HCT116 (cell line): ENCODE measurements around the gene MTHFD1L. TPM values are rescaled to one million over a fixed set of nuclear protein-coding genes. Genes with fewer than 3 reads are reported as not detected.
"Not testable (repeated sequence)": the region's sequence is repeated elsewhere in the genome, so short reads cannot be mapped to it uniquely, and the experiment has no call there.

ENCODE experiments used
- ATAC-seq: fragments of 200-7000 bp; cut with Tn5 transposase; 2 replicates; pipeline ENCODE4 v1.9.1; 2020; ENCODE audit warnings: mild to moderate bottlenecking, moderate library complexity
- BruUV-seq: library from RNA; stranded (reverse); fragments of 400-500 nt; replicated peaks from 2 replicates; lab custom pipeline; 2021; lab: Mats Ljungman, UMichigan
- CTCF ChIA-PET: fragments of 300-600 bp; sonication (Branson Sonifier 250); formaldehyde crosslinking; loops from one replicate; lab custom pipeline; 2021; ENCODE audit warnings: antibody characterized with exemption; lab: Charles Lee
- POLR2A ChIA-PET: fragments of 300-600, 350-600 bp; sonication (Branson Sonifier 250); formaldehyde crosslinking; loops from one replicate; lab custom pipeline; 2021; ENCODE audit warnings: antibody characterized with exemption; lab: Charles Lee
- RAD21 ChIA-PET, 2 experiments: fragments of 300-600 bp; sonication (Branson Sonifier 250); formaldehyde crosslinking; loops; one replicate each; lab custom pipeline; 2023; ENCODE audit warnings: low total read pairs in 2 of 2; ENCODE audit not compliant: uncharacterized antibody in 2 of 2, unreplicated experiment in 2 of 2, low non-redundant PET in 1 of 2; lab: Charles Lee
- DNase-seq: peaks from one replicate; pipeline ENCODE4 v3.0.0-alpha.2; 2010; ENCODE audit warnings: low read depth, low spot score
- H2AFZ ChIP-seq: fragments of 200-600 bp; shearing (Covaris generic), sonication (generic); 2 replicates; pipeline ENCODE4 v1.6.1; 2017; ENCODE audit warnings: low read depth, mixed run types, mixed read lengths, antibody characterized with exemption, low read length; ENCODE audit not compliant: poor library complexity, severe bottlenecking
- H3K27ac ChIP-seq: 2 replicates; pipeline ENCODE4 v1.5.1; 2012; ENCODE audit warnings: low read depth, low read length
- H3K27me3 ChIP-seq: fragments of 200-600 bp; sonication (generic); 2 replicates; pipeline ENCODE4 v1.6.1; 2016; ENCODE audit warnings: mixed run types, low read length, mixed read lengths; ENCODE audit not compliant: insufficient read depth
- H3K36me3 ChIP-seq, 2 experiments: fragments of 200-500 bp in 1 of 2; fragments of 200-600 bp in 1 of 2; sonication (Bioruptor generic) in 1 of 2; sonication (generic) in 1 of 2; 2 replicates each; pipeline versions ENCODE4 v1.5.1 to v1.6.1; 2014 to 2016; ENCODE audit warnings: low read length in 2 of 2, inconsistent platforms in 1 of 2, mixed read lengths in 1 of 2, mixed run types in 1 of 2; ENCODE audit not compliant: insufficient read depth in 2 of 2, control insufficient read depth in 1 of 2
- H3K4me1 ChIP-seq, 2 experiments: fragments of 200-600 bp in 1 of 2; sonication (generic) in 1 of 2; 2 replicates each; pipeline versions ENCODE4 v1.5.1 to v1.6.1; 2012 to 2017; ENCODE audit warnings: low read length in 2 of 2, inconsistent platforms in 1 of 2, mild to moderate bottlenecking in 1 of 2, mixed read lengths in 1 of 2, mixed run types in 1 of 2, moderate library complexity in 1 of 2; ENCODE audit not compliant: insufficient read depth in 2 of 2, control insufficient read depth in 1 of 2
- H3K4me2 ChIP-seq: fragments of 200-600 bp; sonication (generic); 2 replicates; pipeline ENCODE4 v1.6.1; 2017; ENCODE audit warnings: mixed run types, low read length, mixed read lengths
- H3K4me3 ChIP-seq, 2 experiments: fragments of 200-600 bp in 1 of 2; sonication (generic) in 1 of 2; replicated peaks in 1 of 2; 2 replicates each; pipeline ENCODE4 v1.5.1; 2011 to 2016; ENCODE audit warnings: low read length in 2 of 2, control low read depth in 1 of 2, low read depth in 1 of 2, mild to moderate bottlenecking in 1 of 2, mixed read lengths in 1 of 2, mixed run types in 1 of 2
- H3K79me2 ChIP-seq: fragments of 200-600 bp; sonication (generic); 2 replicates; pipeline ENCODE4 v1.6.1; 2017; ENCODE audit warnings: mild to moderate bottlenecking, mixed run types, low read length, moderate library complexity, mixed read lengths; ENCODE audit not compliant: insufficient read depth
- H3K9ac ChIP-seq: fragments of 200-600 bp; sonication (generic); 2 replicates; pipeline ENCODE4 v1.6.1; 2016; ENCODE audit warnings: low read length, mixed read lengths
- H3K9me2 ChIP-seq: fragments of 200-600 bp; sonication (generic), shearing (Covaris generic); 2 replicates; pipeline ENCODE4 v1.6.1; 2017; ENCODE audit warnings: mixed run types, mild to moderate bottlenecking, moderate library complexity; ENCODE audit not compliant: insufficient read depth
- H3K9me3 ChIP-seq, 2 experiments: fragments of 200-500 bp in 1 of 2; fragments of 200-600 bp in 1 of 2; sonication (Bioruptor generic) in 1 of 2; sonication (generic) in 1 of 2; 2 replicates each; pipeline ENCODE4 v1.6.1; 2014 to 2017; ENCODE audit warnings: low read length in 2 of 2, mixed read lengths in 2 of 2, inconsistent platforms in 1 of 2, low read depth in 1 of 2, mild to moderate bottlenecking in 1 of 2, mixed run types in 1 of 2, moderate library complexity in 1 of 2; ENCODE audit not compliant: control insufficient read depth in 1 of 2, insufficient read depth in 1 of 2
- H4K20me1 ChIP-seq: fragments of 200-600 bp; sonication (generic), shearing (Covaris generic); 2 replicates; pipeline ENCODE4 v1.6.1; 2017; ENCODE audit warnings: mixed run types, mild to moderate bottlenecking, moderate library complexity; ENCODE audit not compliant: insufficient read depth
- CBX3 ChIP-seq: IDR thresholded peaks from 2 replicates; pipeline ENCODE4 v1.6.1; 2012; ENCODE audit warnings: low read depth
- CEBPB ChIP-seq: IDR thresholded peaks from 2 replicates; pipeline ENCODE4 v1.6.1; 2012; ENCODE audit warnings: low read depth
- EGR1 ChIP-seq: IDR thresholded peaks from 2 replicates; pipeline ENCODE4 v1.6.1; 2012; ENCODE audit warnings: low read depth
- ELF1 ChIP-seq: IDR thresholded peaks from 2 replicates; pipeline ENCODE4 v1.6.1; 2012; ENCODE audit warnings: low read depth, borderline replicate concordance
- EZH2 ChIP-seq: fragments of 200-600 bp; sonication (generic); IDR thresholded peaks from 2 replicates; pipeline ENCODE4 v1.6.1; 2017; ENCODE audit warnings: antibody characterized with exemption, mixed run types
- EZH2phosphoT487 ChIP-seq: fragments of 200-600 bp; IDR thresholded peaks from 2 replicates; pipeline ENCODE4 v1.6.1; 2018; ENCODE audit warnings: antibody characterized with exemption, borderline replicate concordance
- FOSL1 ChIP-seq: IDR thresholded peaks from 2 replicates; pipeline ENCODE4 v1.6.1; 2012; ENCODE audit warnings: low read depth
- POLR2A ChIP-seq: IDR thresholded peaks from 2 replicates; pipeline ENCODE4 v1.7.0; 2011; ENCODE audit warnings: borderline replicate concordance; ENCODE audit not compliant: insufficient read depth, insufficient read length; ENCODE audit errors: extremely low read depth
- RAD21 ChIP-seq: IDR thresholded peaks from 2 replicates; pipeline ENCODE4 v1.6.1; 2012; ENCODE audit warnings: low read depth, mild to moderate bottlenecking
- SP1 ChIP-seq: IDR thresholded peaks from 2 replicates; pipeline ENCODE4 v1.6.1; 2012; ENCODE audit warnings: low read depth
- SRF ChIP-seq: IDR thresholded peaks from 2 replicates; pipeline ENCODE4 v1.6.1; 2012; ENCODE audit warnings: low read depth
- TCF7L2 ChIP-seq: IDR thresholded peaks from 2 replicates; pipeline ENCODE4 v1.7.0; 2011; ENCODE audit warnings: borderline replicate concordance, inconsistent platforms; ENCODE audit not compliant: insufficient read depth, insufficient read length; ENCODE audit errors: extremely low read depth
- YY1 ChIP-seq: IDR thresholded peaks from 2 replicates; pipeline ENCODE4 v1.6.1; 2011; ENCODE audit warnings: low read length, low read depth, moderate library complexity, mild to moderate bottlenecking; ENCODE audit not compliant: insufficient replicate concordance; ENCODE audit errors: extremely low read depth
- ZFX ChIP-seq: fragments of 450-650 bp; IDR thresholded peaks from 2 replicates; pipeline ENCODE4 v1.6.1; 2017
- ZNF274 ChIP-seq: fragments of 200-500 bp; sonication (Bioruptor generic); IDR thresholded peaks from 2 replicates; pipeline ENCODE4 v1.6.1; 2014; ENCODE audit warnings: mild to moderate bottlenecking, low read depth, low read length, inconsistent platforms
- intact Hi-C: fragments of 100-400 bp; cut with micrococcal nuclease; formaldehyde crosslinking; loops from 2 replicates; pipeline ENCODE4 v1.10.0; 2022
- total RNA-seq: library from RNA; stranded (reverse); gene quantifications from one replicate; pipeline ENCODE4 v1.2.1, GENCODE V29; 2021; ENCODE audit not compliant: unreplicated experiment
- TF ChIP-seq, protein P1 (sequence below): IDR thresholded peaks from 2 replicates; pipeline ENCODE4 v1.6.1; 2012
- TF ChIP-seq, protein P2 (sequence below): IDR thresholded peaks from 2 replicates; pipeline ENCODE4 v1.6.1; 2012; ENCODE audit warnings: low read depth

Gene MTHFD1L
- total RNA-seq, 1 experiment from 2014 or later = 127 TPM

DNA sequence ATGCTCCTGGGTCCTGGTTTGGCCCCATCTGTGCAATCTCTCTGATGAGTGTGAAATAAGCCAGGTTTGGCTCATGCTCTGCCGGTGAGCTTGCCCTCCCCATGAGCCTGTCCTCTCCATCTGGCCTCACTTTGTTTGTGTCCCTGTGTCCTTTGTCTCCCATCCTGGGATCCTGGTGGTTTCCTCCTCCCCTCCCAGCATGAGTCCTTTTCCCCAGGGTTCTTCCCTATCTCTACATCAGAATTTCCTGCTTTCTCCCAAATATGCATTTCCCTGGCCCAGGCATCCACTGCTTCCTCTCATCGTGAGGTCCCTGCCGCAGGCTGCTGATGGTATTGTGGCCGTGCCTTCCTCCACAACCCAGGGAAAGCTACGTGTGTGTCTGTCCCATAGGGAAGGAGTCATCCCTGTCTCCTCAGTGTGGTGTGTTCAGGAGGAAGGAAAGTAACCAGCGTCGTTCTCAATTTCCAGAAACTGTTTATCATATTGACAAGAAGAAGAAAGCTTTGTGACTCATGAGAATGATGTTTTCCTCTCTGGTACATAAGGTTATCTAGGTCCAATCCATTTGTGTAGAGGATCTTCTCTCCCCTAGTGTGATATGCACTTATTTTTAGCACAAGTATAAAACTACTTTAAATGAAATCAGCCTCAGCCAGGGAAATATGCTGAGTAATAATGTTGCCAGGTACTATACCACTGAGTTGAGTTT is 180.2 kb downstream of the MTHFD1L start:
- Histone ChIP-seq H3K4me1 (peaks cover 58 to 86% of the 10 kb centered on the region in 2 experiments), H3K79me2 (peaks cover 53% of the 10 kb centered on the region), H3K36me3 (peaks cover 0 to 30% of the 10 kb centered on the region in 2 experiments; a peak in 1 of 4 replicates), H3K4me3 (peak overlapping the region; percentile 37 to 38; a peak in 3 of 4 replicates)
- ATAC-seq, H3K27me3 ChIP-seq, H4K20me1 ChIP-seq, CTCF ChIA-PET, intact Hi-C loops, H3K9me3 ChIP-seq, H3K9me2 ChIP-seq, RAD21 ChIA-PET, BruUV-seq: not testable (repeated sequence)
- POLR2A ChIA-PET = interaction anchor here (0.9 to 3.4 kb wide), 10 partner anchors 8 to 279 kb away, joined by 3 to 32 read pairs (median 6); no protein-coding TSS in a partner anchor
- DNase-seq = peak; percentile 52
- peak; percentile 40 for TF ChIP-seq TCF7L2
- TF ChIP-seq, all 23 proteins: peak for 1; not testable (repeated sequence) for 22
- H3K9ac ChIP-seq = peak overlapping the region; percentile 78
- peak overlapping the region; percentile 91 for H3K27ac ChIP-seq
- H3K4me2 ChIP-seq = peak overlapping the region; percentile 81
- not testable (repeated sequence) for H2AFZ ChIP-seq

GRCh38 chr6:151051164-151051563 is 185.7 kb downstream of the MTHFD1L start:
- no peak overlapping the region for H2AFZ ChIP-seq
- H3K4me3 ChIP-seq = no peak overlapping the region
- H3K36me3 ChIP-seq = peaks cover 0 to 37% of the 10 kb centered on the region in 2 experiments; a peak in 1 of 4 replicates
- ATAC-seq (no peak), DNase-seq (no peak)
- H3K79me2 ChIP-seq = peaks cover 39% of the 10 kb centered on the region
- H3K4me1 ChIP-seq = peaks cover 49 to 79% of the 10 kb centered on the region in 2 experiments
- H3K27me3 ChIP-seq = no peaks in the 10 kb centered on the region
- peak overlapping the region; percentile 96 for H3K27ac ChIP-seq
- RAD21 ChIA-PET = interaction anchor here in 1 of 2 experiments (1.5 kb wide), 1 partner anchor 9 kb away, joined by 3 read pairs; no protein-coding TSS in a partner anchor
- H3K9me3 ChIP-seq = peaks cover 0 to 6% of the 10 kb centered on the region in 2 experiments; a peak in 1 of 4 replicates
- H3K9me2 ChIP-seq = no peaks in the 10 kb centered on the region
- CTCF ChIA-PET = no interaction called here
- no peaks in the 10 kb centered on the region for H4K20me1 ChIP-seq
- no TSS peak for BruUV-seq
- intact Hi-C loops = no loop called here
- peak overlapping the region; percentile 60 for H3K4me2 ChIP-seq
- H3K9ac ChIP-seq = peak overlapping the region; percentile 61
- POLR2A ChIA-PET = interaction anchor here (0.9 to 7.9 kb wide), 4 partner anchors 9 to 274 kb away, joined by 3 to 41 read pairs (median 6); no protein-coding TSS in a partner anchor
- TF ChIP-seq POLR2A (no peak), TCF7L2 (no peak), RAD21 (no peak), ELF1 (no peak), YY1 (no peak), FOSL1 (no peak), CEBPB (no peak), EZH2phosphoT487 (no peak), SRF (no peak), ZFX (no peak), EZH2 (no peak), CBX3 (no peak), ZNF274 (no peak), EGR1 (no peak), SP1 (no peak)
- TF ChIP-seq, protein P1, sequence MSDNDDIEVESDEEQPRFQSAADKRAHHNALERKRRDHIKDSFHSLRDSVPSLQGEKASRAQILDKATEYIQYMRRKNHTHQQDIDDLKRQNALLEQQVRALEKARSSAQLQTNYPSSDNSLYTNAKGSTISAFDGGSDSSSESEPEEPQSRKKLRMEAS = no peak
- TF ChIP-seq, protein P2, sequence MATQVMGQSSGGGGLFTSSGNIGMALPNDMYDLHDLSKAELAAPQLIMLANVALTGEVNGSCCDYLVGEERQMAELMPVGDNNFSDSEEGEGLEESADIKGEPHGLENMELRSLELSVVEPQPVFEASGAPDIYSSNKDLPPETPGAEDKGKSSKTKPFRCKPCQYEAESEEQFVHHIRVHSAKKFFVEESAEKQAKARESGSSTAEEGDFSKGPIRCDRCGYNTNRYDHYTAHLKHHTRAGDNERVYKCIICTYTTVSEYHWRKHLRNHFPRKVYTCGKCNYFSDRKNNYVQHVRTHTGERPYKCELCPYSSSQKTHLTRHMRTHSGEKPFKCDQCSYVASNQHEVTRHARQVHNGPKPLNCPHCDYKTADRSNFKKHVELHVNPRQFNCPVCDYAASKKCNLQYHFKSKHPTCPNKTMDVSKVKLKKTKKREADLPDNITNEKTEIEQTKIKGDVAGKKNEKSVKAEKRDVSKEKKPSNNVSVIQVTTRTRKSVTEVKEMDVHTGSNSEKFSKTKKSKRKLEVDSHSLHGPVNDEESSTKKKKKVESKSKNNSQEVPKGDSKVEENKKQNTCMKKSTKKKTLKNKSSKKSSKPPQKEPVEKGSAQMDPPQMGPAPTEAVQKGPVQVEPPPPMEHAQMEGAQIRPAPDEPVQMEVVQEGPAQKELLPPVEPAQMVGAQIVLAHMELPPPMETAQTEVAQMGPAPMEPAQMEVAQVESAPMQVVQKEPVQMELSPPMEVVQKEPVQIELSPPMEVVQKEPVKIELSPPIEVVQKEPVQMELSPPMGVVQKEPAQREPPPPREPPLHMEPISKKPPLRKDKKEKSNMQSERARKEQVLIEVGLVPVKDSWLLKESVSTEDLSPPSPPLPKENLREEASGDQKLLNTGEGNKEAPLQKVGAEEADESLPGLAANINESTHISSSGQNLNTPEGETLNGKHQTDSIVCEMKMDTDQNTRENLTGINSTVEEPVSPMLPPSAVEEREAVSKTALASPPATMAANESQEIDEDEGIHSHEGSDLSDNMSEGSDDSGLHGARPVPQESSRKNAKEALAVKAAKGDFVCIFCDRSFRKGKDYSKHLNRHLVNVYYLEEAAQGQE = no peak
